Calu3 (cell line): Measurements from ENCODE around the gene GCAT. TPM values are rescaled to one million over a fixed set of nuclear protein-coding genes. Genes with fewer than 3 reads are reported as not detected.

Source experiments
- BruUV-seq: library from RNA; stranded (reverse); fragments of 400-500 nt; replicated peaks from 2 replicates; lab custom pipeline; 2021; lab: Mats Ljungman, UMichigan
- CTCF ChIA-PET: fragments of 300-600 bp; sonication (Branson Sonifier 250); formaldehyde crosslinking; loops from one replicate; lab custom pipeline; 2022; ENCODE audit warnings: antibody characterized with exemption; lab: Charles Lee
- DNase-seq: peaks from one replicate; pipeline ENCODE4 v3.0.0; 2022
- H3K27ac Mint-ChIP-seq: one replicate; pipeline ENCODE4 v1.8.0; 2022; ENCODE audit warnings: mixed read lengths; ENCODE audit not compliant: unreplicated experiment
- H3K27me3 Mint-ChIP-seq: one replicate; pipeline ENCODE4 v1.8.0; 2022; ENCODE audit warnings: mixed read lengths; ENCODE audit not compliant: unreplicated experiment
- H3K36me3 Mint-ChIP-seq: one replicate; pipeline ENCODE4 v1.8.0; 2022; ENCODE audit warnings: mild to moderate bottlenecking, moderate library complexity, mixed read lengths; ENCODE audit not compliant: insufficient read depth, unreplicated experiment
- H3K4me1 Mint-ChIP-seq: one replicate; pipeline ENCODE4 v1.8.0; 2022; ENCODE audit warnings: mild to moderate bottlenecking, low read depth, mixed read lengths; ENCODE audit not compliant: unreplicated experiment
- H3K4me3 Mint-ChIP-seq: one replicate; pipeline ENCODE4 v1.8.0; 2022; ENCODE audit warnings: mild to moderate bottlenecking, low read depth, moderate library complexity, mixed read lengths; ENCODE audit not compliant: unreplicated experiment
- H3K9me3 Mint-ChIP-seq: one replicate; pipeline ENCODE4 v1.8.0; 2022; ENCODE audit warnings: low read depth, mixed read lengths; ENCODE audit not compliant: unreplicated experiment
- intact Hi-C: fragments of 100-400 bp; cut with micrococcal nuclease; formaldehyde crosslinking; loops from one replicate; pipeline ENCODE4 v1.10.0; 2022; ENCODE audit not compliant: unreplicated experiment
- total RNA-seq: library from RNA; stranded (reverse); gene quantifications from 2 replicates; pipeline ENCODE4 v1.2.3, GENCODE V29; 2022
- TF ChIP-seq, protein P1 (sequence below): fragments of 200-600 bp; IDR thresholded peaks from one replicate; pipeline ENCODE4 v1.8.0; 2022; ENCODE audit warnings: antibody characterized with exemption; ENCODE audit not compliant: unreplicated experiment

The GCAT gene
- total RNA-seq, 1 experiment from 2014 or later, result 22.7 TPM

DNA sequence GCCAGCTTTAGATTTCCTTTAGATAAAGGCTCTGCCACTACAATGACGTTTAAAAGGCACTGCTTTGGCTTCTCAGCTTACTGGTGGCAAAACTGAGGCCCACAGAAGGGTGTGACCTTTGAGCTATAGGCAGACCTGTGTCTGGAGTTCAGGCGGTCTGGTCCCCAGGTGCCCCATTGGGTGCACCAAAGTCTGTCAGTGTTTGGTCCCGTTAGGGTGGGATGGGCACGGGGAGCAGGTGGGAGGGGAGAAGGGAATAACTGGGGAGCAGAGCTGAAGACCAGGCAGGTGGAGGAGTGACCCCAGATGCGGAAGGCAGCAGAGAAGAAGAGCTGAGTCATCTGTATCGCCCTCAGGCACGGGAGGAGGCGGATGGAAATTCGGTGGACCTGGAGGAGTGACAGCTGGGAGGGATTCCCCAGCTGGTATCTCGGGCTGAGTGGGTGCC, 45.3 kb upstream of the GCAT start:
- no peaks in the 10 kb centered on the region for H3K27me3 Mint-ChIP-seq
- CTCF ChIA-PET, result no interaction called here
- no peak overlapping the region for H3K27ac Mint-ChIP-seq
- no TSS peak for BruUV-seq
- TF ChIP-seq, protein P1, sequence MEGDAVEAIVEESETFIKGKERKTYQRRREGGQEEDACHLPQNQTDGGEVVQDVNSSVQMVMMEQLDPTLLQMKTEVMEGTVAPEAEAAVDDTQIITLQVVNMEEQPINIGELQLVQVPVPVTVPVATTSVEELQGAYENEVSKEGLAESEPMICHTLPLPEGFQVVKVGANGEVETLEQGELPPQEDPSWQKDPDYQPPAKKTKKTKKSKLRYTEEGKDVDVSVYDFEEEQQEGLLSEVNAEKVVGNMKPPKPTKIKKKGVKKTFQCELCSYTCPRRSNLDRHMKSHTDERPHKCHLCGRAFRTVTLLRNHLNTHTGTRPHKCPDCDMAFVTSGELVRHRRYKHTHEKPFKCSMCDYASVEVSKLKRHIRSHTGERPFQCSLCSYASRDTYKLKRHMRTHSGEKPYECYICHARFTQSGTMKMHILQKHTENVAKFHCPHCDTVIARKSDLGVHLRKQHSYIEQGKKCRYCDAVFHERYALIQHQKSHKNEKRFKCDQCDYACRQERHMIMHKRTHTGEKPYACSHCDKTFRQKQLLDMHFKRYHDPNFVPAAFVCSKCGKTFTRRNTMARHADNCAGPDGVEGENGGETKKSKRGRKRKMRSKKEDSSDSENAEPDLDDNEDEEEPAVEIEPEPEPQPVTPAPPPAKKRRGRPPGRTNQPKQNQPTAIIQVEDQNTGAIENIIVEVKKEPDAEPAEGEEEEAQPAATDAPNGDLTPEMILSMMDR, result no peak
- intact Hi-C loops, result no loop called here
- peaks cover 71% of the 10 kb centered on the region for H3K36me3 Mint-ChIP-seq
- no peak overlapping the region for H3K4me3 Mint-ChIP-seq
- no peaks in the 10 kb centered on the region for H3K4me1 Mint-ChIP-seq
- no peak for DNase-seq
- H3K9me3 Mint-ChIP-seq, result no peaks in the 10 kb centered on the region

DNA sequence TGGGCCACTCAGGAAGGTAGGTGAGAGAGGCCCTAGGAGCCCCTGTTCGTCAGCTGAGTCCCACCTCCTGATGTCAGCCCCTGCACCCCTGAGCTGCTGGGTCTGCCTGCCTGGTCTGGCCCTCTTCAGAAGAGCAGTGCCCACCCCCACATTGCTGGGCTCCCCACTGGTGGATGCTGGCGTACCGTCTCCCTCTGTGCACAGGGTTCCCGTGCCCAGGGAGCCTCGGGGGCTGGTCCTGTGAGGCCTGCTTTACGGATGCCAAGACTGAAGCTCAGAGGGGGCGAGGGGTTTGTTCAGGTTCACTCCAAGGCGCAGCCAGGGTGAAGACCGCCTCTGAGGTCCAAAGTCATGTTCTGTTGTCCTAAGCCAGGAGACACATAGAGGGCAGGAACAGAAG, 44.7 kb upstream of the GCAT start:
- Mint-ChIP-seq H3K27me3 (no peaks in the 10 kb centered on the region), H3K36me3 (peaks cover 68% of the 10 kb centered on the region), H3K9me3 (no peaks in the 10 kb centered on the region), H3K27ac (no peak overlapping the region), H3K4me3 (no peak overlapping the region), H3K4me1 (no peaks in the 10 kb centered on the region)
- intact Hi-C loops, result no loop called here
- CTCF ChIA-PET, result no interaction called here
- TF ChIP-seq, protein P1, result no peak
- no TSS peak for BruUV-seq
- DNase-seq, result no peak

DNA sequence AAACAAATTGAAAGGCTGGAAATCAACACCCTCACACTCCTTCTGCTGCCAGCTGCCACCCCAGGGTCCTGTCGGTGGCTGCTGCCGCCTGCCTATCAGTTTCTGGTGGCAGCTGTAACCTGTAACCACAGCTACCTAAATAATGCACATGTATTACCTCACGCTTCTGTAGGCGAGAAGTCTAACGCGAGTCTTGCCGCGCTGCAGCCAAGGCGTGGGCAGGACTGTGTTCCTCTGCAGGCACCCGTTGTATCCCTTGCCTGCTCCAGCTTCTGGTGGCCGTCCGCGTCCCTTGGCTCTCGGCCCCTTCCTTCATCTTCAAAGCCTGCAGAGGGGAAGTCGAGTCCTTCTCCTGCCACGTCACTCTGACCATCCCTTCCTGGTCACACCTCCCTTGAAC, 44.1 kb upstream of the GCAT start:
- intact Hi-C loops, result no loop called here
- Mint-ChIP-seq H3K27me3 (no peaks in the 10 kb centered on the region), H3K4me1 (no peaks in the 10 kb centered on the region), H3K9me3 (no peaks in the 10 kb centered on the region), H3K27ac (peak overlapping the region; percentile 42), H3K36me3 (peaks cover 65% of the 10 kb centered on the region), H3K4me3 (no peak overlapping the region)
- BruUV-seq, result no TSS peak
- TF ChIP-seq, protein P1, result no peak
- CTCF ChIA-PET, result no interaction called here
- DNase-seq, result no peak

DNA sequence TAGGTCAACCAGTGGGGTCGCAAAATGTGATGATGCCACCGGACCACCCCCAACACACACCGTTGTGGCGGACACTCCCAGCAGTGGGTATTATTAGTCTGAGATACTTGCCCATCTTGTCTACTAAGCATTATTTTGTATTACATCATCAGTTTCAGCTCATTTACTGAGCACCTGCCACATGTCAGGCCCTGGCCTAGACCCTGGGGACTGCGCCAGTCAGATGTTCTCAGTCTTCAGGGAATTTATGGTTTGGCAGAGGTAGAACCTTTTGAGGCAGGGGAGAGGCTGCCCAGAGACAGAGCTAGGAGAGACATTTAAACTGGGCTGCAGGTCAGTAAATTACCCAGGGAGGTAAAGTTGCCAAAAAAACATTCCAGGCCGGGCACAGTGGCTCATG, 43.1 kb upstream of the GCAT start:
- TF ChIP-seq, protein P1, result no peak
- Mint-ChIP-seq H3K4me1 (no peaks in the 10 kb centered on the region), H3K27ac (no peak overlapping the region), H3K9me3 (no peaks in the 10 kb centered on the region), H3K4me3 (no peak overlapping the region), H3K36me3 (peaks cover 65% of the 10 kb centered on the region), H3K27me3 (no peaks in the 10 kb centered on the region)
- CTCF ChIA-PET, result interaction anchor here (0.6 kb wide), 1 partner anchor 59 kb away, joined by 3 read pairs; the partner anchor contains the start of gene GALR3
- no TSS peak for BruUV-seq
- DNase-seq, result no peak
- intact Hi-C loops, result no loop called here
